ENCODE measurements around the gene WDR83. TPM values are rescaled to one million over a fixed set of nuclear protein-coding genes. Genes with fewer than 3 reads are reported as not detected.
"Not testable (repeated sequence)": the region's sequence is repeated elsewhere in the genome, so short reads cannot be mapped to it uniquely, and the experiment has no call there.

Gene WDR83
- total and polyA plus RNA-seq, 2 donors (not counting 3 experiments of a cell fraction or from before 2014, with no cell fraction given) = 10.5 to 11.8 TPM

DNA sequence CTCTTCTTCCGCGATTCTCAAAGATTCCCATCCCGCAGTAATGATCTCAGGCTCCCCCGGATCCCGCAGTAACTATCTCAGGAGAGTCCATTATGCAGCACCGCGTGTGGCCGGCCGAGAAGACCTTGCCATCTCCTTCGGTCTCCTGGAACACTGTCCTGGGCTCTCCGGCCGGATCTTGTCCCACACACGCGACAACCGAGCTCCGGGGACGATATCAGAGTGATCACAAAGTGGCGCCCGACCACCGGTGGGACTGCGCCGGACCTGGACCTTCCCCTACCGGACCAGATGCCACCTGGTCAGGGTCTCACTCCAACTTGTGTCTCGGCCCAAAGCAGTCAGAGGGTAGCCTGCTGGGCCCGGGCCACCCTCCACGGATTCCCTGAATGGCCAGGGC lies 24.1 kb upstream of the WDR83 start:
- H3K27me3 ChIP-seq (ENCODE audit: control insufficient read depth in 2 of 2, insufficient read depth in 2 of 2, low read length in 2 of 2) = no peaks in the 10 kb centered on the region
- BruUV-seq (replicated peaks) = no TSS peak
- H3K79me2 ChIP-seq (ENCODE audit: control insufficient read depth, insufficient read depth, low read length) = no peaks in the 10 kb centered on the region
- FAIRE-seq (no peak), DNase-seq (ENCODE audit: low read depth, low spot score) (no peak)
- no peak overlapping the region for H3K9ac ChIP-seq (replicated peaks; ENCODE audit: extremely low read depth, insufficient read depth, low read length)
- intact Hi-C loops (cut with micrococcal nuclease) = no loop called here
- no peak overlapping the region for H3K4me3 ChIP-seq (replicated peaks in 1 of 3; ENCODE audit: insufficient read depth in 1 of 3, low read depth in 1 of 3, low read length in 3 of 3)
- H3K4me1 ChIP-seq (ENCODE audit: control insufficient read depth, extremely low read depth, insufficient read depth, low read length) = no peaks in the 10 kb centered on the region
- no peaks in the 10 kb centered on the region for H3K9me1 ChIP-seq (replicated peaks; ENCODE audit: control insufficient read depth, extremely low read depth, insufficient read depth, low read length)
- dilution Hi-C loops (cut with MboI; ENCODE audit: extremely low pct_ligation_motif_present, low sequenced_read_pairs) = no loop called here
- H3K27ac ChIP-seq (ENCODE audit: insufficient read depth, low read depth, low read length) = no peak overlapping the region
- H3K36me3 ChIP-seq (ENCODE audit: control insufficient read depth in 2 of 2, extremely low read depth in 1 of 2, insufficient read depth in 2 of 2, low read length in 2 of 2) = no peaks in the 10 kb centered on the region
- TF ChIP-seq, protein P1, sequence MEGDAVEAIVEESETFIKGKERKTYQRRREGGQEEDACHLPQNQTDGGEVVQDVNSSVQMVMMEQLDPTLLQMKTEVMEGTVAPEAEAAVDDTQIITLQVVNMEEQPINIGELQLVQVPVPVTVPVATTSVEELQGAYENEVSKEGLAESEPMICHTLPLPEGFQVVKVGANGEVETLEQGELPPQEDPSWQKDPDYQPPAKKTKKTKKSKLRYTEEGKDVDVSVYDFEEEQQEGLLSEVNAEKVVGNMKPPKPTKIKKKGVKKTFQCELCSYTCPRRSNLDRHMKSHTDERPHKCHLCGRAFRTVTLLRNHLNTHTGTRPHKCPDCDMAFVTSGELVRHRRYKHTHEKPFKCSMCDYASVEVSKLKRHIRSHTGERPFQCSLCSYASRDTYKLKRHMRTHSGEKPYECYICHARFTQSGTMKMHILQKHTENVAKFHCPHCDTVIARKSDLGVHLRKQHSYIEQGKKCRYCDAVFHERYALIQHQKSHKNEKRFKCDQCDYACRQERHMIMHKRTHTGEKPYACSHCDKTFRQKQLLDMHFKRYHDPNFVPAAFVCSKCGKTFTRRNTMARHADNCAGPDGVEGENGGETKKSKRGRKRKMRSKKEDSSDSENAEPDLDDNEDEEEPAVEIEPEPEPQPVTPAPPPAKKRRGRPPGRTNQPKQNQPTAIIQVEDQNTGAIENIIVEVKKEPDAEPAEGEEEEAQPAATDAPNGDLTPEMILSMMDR (IDR thresholded peaks at IDR 0.05; ENCODE audit: extremely low read depth in 1 of 2, insufficient read depth in 1 of 2, low read depth in 1 of 2, low read length in 2 of 2) = no peak
- no peak for TF ChIP-seq POLR2AphosphoS5 (IDR thresholded peaks at IDR 0.05; ENCODE audit: insufficient read depth, low read depth, low read length)
- TF ChIP-seq MYC (IDR thresholded peaks at IDR 0.05; ENCODE audit: low read depth, low read length) = no peak
- TF ChIP-seq, protein P2, sequence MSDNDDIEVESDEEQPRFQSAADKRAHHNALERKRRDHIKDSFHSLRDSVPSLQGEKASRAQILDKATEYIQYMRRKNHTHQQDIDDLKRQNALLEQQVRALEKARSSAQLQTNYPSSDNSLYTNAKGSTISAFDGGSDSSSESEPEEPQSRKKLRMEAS (IDR thresholded peaks at IDR 0.05; ENCODE audit: insufficient read depth, insufficient read length) = no peak
- no peak for TF ChIP-seq FOS (IDR thresholded peaks at IDR 0.05; ENCODE audit: borderline replicate concordance, insufficient read depth, low read length)
- TF ChIP-seq GATA2 (IDR thresholded peaks at IDR 0.05; ENCODE audit: insufficient read depth, insufficient read length, low read depth, low read length) = no peak
- no peak for TF ChIP-seq POLR2A (IDR thresholded peaks at IDR 0.05; ENCODE audit: low read depth, low read length)
- TF ChIP-seq JUN (IDR thresholded peaks at IDR 0.05; ENCODE audit: borderline replicate concordance, insufficient read depth, insufficient read length, low read depth) = no peak
- TF ChIP-seq EZH2 (IDR thresholded peaks at IDR 0.05; ENCODE audit: borderline replicate concordance, low read depth, low read length, severe bottlenecking) = no peak
- H3K4me2 ChIP-seq (ENCODE audit: insufficient read depth, low read length) = no peak overlapping the region
- H4K20me1 ChIP-seq (replicated peaks; ENCODE audit: control insufficient read depth, extremely low read depth, insufficient read depth, low read length) = no peaks in the 10 kb centered on the region
- CTCF ChIA-PET = interaction anchor here (1.0 kb wide), 1 partner anchor 31 kb away, joined by 3 read pairs; the partner anchor contains the start of gene ZNF791
- H2AFZ ChIP-seq (ENCODE audit: low read depth, low read length) = no peak overlapping the region
- POLR2A ChIA-PET = no interaction called here
- no peaks in the 10 kb centered on the region for H3K9me3 ChIP-seq (replicated peaks; ENCODE audit: control insufficient read depth, insufficient read depth, low read length)

GRCh38 chr19:12643716-12644115 lies 22.9 kb upstream of the WDR83 start:
- POLR2A ChIA-PET; H3K27me3 ChIP-seq (ENCODE audit: control insufficient read depth in 2 of 2, insufficient read depth in 2 of 2, low read length in 2 of 2); DNase-seq (ENCODE audit: low read depth, low spot score); H3K9ac ChIP-seq (replicated peaks; ENCODE audit: extremely low read depth, insufficient read depth, low read length); H3K9me1 ChIP-seq (replicated peaks; ENCODE audit: control insufficient read depth, extremely low read depth, insufficient read depth, low read length); H3K4me1 ChIP-seq (ENCODE audit: control insufficient read depth, extremely low read depth, insufficient read depth, low read length); H4K20me1 ChIP-seq (replicated peaks; ENCODE audit: control insufficient read depth, extremely low read depth, insufficient read depth, low read length); H3K79me2 ChIP-seq (ENCODE audit: control insufficient read depth, insufficient read depth, low read length); intact Hi-C loops (cut with micrococcal nuclease); H3K4me2 ChIP-seq (ENCODE audit: insufficient read depth, low read length); FAIRE-seq; H3K4me3 ChIP-seq (replicated peaks in 1 of 3; ENCODE audit: insufficient read depth in 1 of 3, low read depth in 1 of 3, low read length in 3 of 3); dilution Hi-C loops (cut with MboI; ENCODE audit: extremely low pct_ligation_motif_present, low sequenced_read_pairs); CTCF ChIA-PET; H3K9me3 ChIP-seq (replicated peaks; ENCODE audit: control insufficient read depth, insufficient read depth, low read length); H3K27ac ChIP-seq (ENCODE audit: insufficient read depth, low read depth, low read length); H2AFZ ChIP-seq (ENCODE audit: low read depth, low read length); H3K36me3 ChIP-seq (ENCODE audit: control insufficient read depth in 2 of 2, extremely low read depth in 1 of 2, insufficient read depth in 2 of 2, low read length in 2 of 2): not testable (repeated sequence)
- BruUV-seq (replicated peaks) = TSS peak; percentile 9
